Bronchial epithelial cell (primary cell): Measurements from ENCODE around the gene SCRN2. TPM values are rescaled to one million over a fixed set of nuclear protein-coding genes. Genes with fewer than 3 reads are reported as not detected.

Experiments used
- DNase-seq: peaks from one replicate; pipeline ENCODE4 v3.0.0-alpha.2; 2010; ENCODE audit warnings: low read depth
- FAIRE-seq: peaks from 2 replicates; lab custom pipeline; 2011; peaks lifted over from hg19 to GRCh38; lab: Jason Lieb, UNC
- H3K27me3 ChIP-seq: 2 replicates; pipeline ENCODE4 v1.5.1; 2011; ENCODE audit warnings: low read length; ENCODE audit not compliant: control insufficient read depth, insufficient read depth
- H3K36me3 ChIP-seq: 2 replicates; pipeline ENCODE4 v1.5.1; 2011; ENCODE audit warnings: low read length; ENCODE audit not compliant: control insufficient read depth, insufficient read depth
- H3K4me3 ChIP-seq: 2 replicates; pipeline ENCODE4 v1.5.1; 2011; ENCODE audit warnings: mild to moderate bottlenecking, low read depth, low read length, control low read depth
- total RNA-seq: library from RNA; depleted of rRNA; stranded (reverse); fragments of >200 nt; gene quantifications from 2 replicates; pipeline ENCODE4 v1.2.1, GENCODE V29; 2014
- TF ChIP-seq, protein P1 (sequence below): IDR thresholded peaks from 2 replicates; pipeline ENCODE4 v1.5.1; 2011; ENCODE audit warnings: mild to moderate bottlenecking, moderate library complexity, low read length, control low read depth, inconsistent platforms; ENCODE audit not compliant: insufficient read depth, severe bottlenecking

SCRN2 gene
- total RNA-seq, 1 donor from 2014 or later = 23.7 TPM

GRCh38 chr17:47806913-47807255 is 34.2 kb downstream of the SCRN2 start:
- FAIRE-seq (no peak), DNase-seq (no peak)
- H3K36me3 ChIP-seq = peaks cover 14% of the 10 kb centered on the region
- TF ChIP-seq, protein P1, sequence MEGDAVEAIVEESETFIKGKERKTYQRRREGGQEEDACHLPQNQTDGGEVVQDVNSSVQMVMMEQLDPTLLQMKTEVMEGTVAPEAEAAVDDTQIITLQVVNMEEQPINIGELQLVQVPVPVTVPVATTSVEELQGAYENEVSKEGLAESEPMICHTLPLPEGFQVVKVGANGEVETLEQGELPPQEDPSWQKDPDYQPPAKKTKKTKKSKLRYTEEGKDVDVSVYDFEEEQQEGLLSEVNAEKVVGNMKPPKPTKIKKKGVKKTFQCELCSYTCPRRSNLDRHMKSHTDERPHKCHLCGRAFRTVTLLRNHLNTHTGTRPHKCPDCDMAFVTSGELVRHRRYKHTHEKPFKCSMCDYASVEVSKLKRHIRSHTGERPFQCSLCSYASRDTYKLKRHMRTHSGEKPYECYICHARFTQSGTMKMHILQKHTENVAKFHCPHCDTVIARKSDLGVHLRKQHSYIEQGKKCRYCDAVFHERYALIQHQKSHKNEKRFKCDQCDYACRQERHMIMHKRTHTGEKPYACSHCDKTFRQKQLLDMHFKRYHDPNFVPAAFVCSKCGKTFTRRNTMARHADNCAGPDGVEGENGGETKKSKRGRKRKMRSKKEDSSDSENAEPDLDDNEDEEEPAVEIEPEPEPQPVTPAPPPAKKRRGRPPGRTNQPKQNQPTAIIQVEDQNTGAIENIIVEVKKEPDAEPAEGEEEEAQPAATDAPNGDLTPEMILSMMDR = no peak
- H3K27me3 ChIP-seq = peaks cover 5% of the 10 kb centered on the region
- H3K4me3 ChIP-seq = no peak overlapping the region

DNA sequence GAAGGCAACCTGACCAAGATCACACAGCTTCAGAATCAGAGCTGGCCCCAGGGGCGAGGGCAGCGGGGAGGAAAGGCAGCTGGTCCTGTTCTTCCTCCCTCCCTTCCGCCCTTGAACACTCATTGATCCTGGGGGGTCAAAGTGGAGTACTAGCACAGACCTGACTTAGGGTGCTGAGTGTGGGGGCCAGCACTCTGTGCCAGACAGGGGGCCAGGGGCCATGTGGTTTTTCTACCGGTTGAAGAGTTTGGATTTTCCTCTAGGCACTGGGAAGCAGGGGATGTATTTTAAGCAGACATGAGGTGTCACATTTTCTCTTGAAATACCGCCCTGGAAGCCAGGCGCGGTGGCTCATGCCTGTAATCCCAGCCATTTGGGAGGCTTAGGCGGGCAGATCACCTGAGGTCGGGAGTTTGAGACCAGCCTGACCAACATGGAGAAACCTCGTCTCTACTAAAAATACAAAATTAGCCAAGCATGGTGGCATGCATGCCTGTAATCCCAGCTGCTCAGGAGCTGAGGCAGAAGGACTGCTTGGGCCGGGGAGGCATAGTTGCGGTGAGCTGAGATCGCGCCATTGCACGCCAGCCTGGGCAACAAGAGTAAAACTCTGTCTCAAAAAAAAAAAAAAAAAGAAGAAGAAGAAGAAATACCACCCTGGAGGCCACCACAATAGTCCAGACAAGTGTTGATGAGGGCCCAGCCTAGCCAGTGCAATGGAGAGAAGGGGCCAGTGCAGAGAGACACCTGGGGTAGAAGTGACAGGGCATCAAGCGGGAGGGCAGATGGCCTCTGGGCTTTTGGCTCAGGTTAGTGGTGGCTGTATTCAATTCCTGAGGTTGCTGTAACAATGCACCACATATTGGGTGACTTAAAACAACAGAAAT is 34.8 kb downstream of the SCRN2 start:
- FAIRE-seq (no peak), DNase-seq (no peak)
- TF ChIP-seq, protein P1 = no peak
- Histone ChIP-seq H3K4me3 (no peak overlapping the region), H3K36me3 (peaks cover 14% of the 10 kb centered on the region), H3K27me3 (peaks cover 5% of the 10 kb centered on the region)

DNA sequence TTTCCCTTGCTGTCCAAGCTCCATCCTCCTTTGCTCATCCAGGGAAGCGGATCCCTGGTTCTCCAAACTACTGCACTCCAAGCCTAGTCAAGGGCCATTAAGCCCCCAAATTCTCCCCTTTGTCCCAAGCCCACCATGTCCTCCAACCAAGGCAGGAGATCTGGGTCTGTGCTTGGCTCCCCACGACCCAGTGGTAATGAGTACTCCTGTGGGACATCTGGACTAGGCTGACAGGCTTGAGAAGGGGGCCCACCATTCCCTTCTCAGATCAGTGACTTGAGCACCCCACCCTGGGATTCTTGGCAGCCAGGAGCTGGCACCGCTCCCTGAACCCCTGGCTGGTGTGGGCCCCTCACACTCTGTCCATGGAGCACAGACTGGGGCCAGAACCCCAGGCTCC is 36.6 kb downstream of the SCRN2 start:
- H3K4me3 ChIP-seq = no peak overlapping the region
- peaks cover 14% of the 10 kb centered on the region for H3K36me3 ChIP-seq
- H3K27me3 ChIP-seq = peaks cover 5% of the 10 kb centered on the region
- TF ChIP-seq, protein P1 = no peak
- FAIRE-seq (no peak), DNase-seq (no peak)

DNA sequence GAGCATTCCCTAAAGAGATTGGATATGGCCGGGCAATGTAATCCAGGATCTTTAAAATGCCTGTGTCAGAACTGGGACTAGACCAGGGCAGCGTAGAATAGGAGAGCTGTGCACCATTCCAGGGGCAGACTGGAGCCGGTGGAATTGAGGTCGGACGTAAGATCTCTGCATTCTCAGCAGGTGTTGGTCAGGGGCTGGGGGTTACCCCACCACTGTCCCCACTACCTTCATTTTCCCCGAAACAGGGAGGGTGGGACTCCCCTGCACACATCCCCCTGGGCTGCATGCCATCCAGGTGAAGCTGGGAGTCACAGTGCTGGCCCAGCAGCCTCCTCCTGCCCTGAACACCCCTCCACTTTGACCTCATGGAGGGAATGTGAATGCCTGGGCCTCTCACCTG is 37.3 kb downstream of the SCRN2 start:
- H3K4me3 ChIP-seq = no peak overlapping the region
- DNase-seq (no peak), FAIRE-seq (no peak)
- peaks cover 13% of the 10 kb centered on the region for H3K36me3 ChIP-seq
- TF ChIP-seq, protein P1 = no peak
- H3K27me3 ChIP-seq = peaks cover 5% of the 10 kb centered on the region

- peaks cover 5% of the 10 kb centered on the region for H3K27me3 ChIP-seq
- H3K36me3 ChIP-seq = peaks cover 12% of the 10 kb centered on the region
- H3K4me3 ChIP-seq = no peak overlapping the region
- DNase-seq (no peak), FAIRE-seq (no peak)
- TF ChIP-seq, protein P1 = no peak
Observed at GRCh38 chr17:47803201-47803600, 37.9 kb downstream of the SCRN2 start.
